KMS-11 (cell line): ENCODE measurements around the gene RLF.

ENCODE experiments used
- H2AFZ ChIP-seq: fragments of 200-600 bp; sonication (generic); 2 replicates; pipeline ENCODE4 v1.6.1; 2016; ENCODE audit warnings: antibody characterized with exemption, mixed run types, low read depth
- H3K27ac ChIP-seq: fragments of 200-600 bp; sonication (generic); 2 replicates; pipeline ENCODE4 v1.6.1; 2016; ENCODE audit warnings: mild to moderate bottlenecking, mixed run types
- H3K27me3 ChIP-seq: fragments of 200-600 bp; sonication (generic); 2 replicates; pipeline ENCODE4 v1.6.1; 2017; ENCODE audit warnings: mild to moderate bottlenecking, low read depth, mixed run types, moderate library complexity; ENCODE audit not compliant: insufficient read depth
- H3K36me3 ChIP-seq: fragments of 200-600 bp; sonication (generic); 2 replicates; pipeline ENCODE4 v1.6.1; 2017; ENCODE audit warnings: mild to moderate bottlenecking, mixed run types; ENCODE audit not compliant: insufficient read depth
- H3K4me1 ChIP-seq: fragments of 200-600 bp; sonication (generic); 2 replicates; pipeline ENCODE4 v1.6.1; 2016; ENCODE audit warnings: mild to moderate bottlenecking, low read depth, mixed run types; ENCODE audit not compliant: poor library complexity, severe bottlenecking
- H3K4me2 ChIP-seq: fragments of 200-600 bp; sonication (generic); 2 replicates; pipeline ENCODE4 v1.7.0; 2016; ENCODE audit warnings: mild to moderate bottlenecking, mixed run types
- H3K4me3 ChIP-seq: fragments of 200-600 bp; sonication (generic); IDR thresholded peaks from 2 replicates; pipeline ENCODE4 v1.6.1; 2017; ENCODE audit warnings: low read depth, low read length, mixed read lengths; ENCODE audit not compliant: insufficient read depth
- H3K79me2 ChIP-seq: fragments of 200-600 bp; sonication (generic); 2 replicates; pipeline ENCODE4 v1.6.1; 2016; ENCODE audit warnings: low read depth, mixed run types; ENCODE audit not compliant: insufficient read depth
- H3K9ac ChIP-seq: fragments of 200-600 bp; sonication (generic); 2 replicates; pipeline ENCODE4 v1.6.1; 2016; ENCODE audit warnings: mild to moderate bottlenecking, mixed run types
- H4K20me1 ChIP-seq: fragments of 200-600 bp; sonication (generic); 2 replicates; pipeline ENCODE4 v1.6.1; 2016; ENCODE audit warnings: mild to moderate bottlenecking, mixed run types; ENCODE audit not compliant: insufficient read depth
- TF ChIP-seq, protein P1 (sequence below): fragments of 200-600 bp; sonication (generic); conservative IDR thresholded peaks from 2 replicates; pipeline ENCODE4 v1.6.1; 2017; ENCODE audit warnings: low read depth, mild to moderate bottlenecking, antibody characterized with exemption, low read length, moderate library complexity, mixed read lengths

RLF gene

GRCh38 chr1:40267767-40268187 lies 106.6 kb downstream of the RLF start:
- H3K27me3 ChIP-seq = no peaks in the 10 kb centered on the region

GRCh38 chr1:40268211-40268610 lies 107.0 kb downstream of the RLF start:
- peaks cover 11% of the 10 kb centered on the region for H3K4me1 ChIP-seq
- TF ChIP-seq, protein P1, sequence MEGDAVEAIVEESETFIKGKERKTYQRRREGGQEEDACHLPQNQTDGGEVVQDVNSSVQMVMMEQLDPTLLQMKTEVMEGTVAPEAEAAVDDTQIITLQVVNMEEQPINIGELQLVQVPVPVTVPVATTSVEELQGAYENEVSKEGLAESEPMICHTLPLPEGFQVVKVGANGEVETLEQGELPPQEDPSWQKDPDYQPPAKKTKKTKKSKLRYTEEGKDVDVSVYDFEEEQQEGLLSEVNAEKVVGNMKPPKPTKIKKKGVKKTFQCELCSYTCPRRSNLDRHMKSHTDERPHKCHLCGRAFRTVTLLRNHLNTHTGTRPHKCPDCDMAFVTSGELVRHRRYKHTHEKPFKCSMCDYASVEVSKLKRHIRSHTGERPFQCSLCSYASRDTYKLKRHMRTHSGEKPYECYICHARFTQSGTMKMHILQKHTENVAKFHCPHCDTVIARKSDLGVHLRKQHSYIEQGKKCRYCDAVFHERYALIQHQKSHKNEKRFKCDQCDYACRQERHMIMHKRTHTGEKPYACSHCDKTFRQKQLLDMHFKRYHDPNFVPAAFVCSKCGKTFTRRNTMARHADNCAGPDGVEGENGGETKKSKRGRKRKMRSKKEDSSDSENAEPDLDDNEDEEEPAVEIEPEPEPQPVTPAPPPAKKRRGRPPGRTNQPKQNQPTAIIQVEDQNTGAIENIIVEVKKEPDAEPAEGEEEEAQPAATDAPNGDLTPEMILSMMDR = no peak
- no peak overlapping the region for H2AFZ ChIP-seq
- H3K4me3 ChIP-seq = no peak overlapping the region
- no peaks in the 10 kb centered on the region for H3K27me3 ChIP-seq
- H3K27ac ChIP-seq = no peak overlapping the region
- no peaks in the 10 kb centered on the region for H4K20me1 ChIP-seq
- no peak overlapping the region for H3K4me2 ChIP-seq
- no peak overlapping the region for H3K9ac ChIP-seq
- peaks cover 17% of the 10 kb centered on the region; the same call in 1 of the 2 replicates for H3K79me2 ChIP-seq
- H3K36me3 ChIP-seq = 0 out of 2 replicates have a peak, but pooled peaks cover 11% of the 10 kb centered on the region

More at GRCh38 chr1:40267767-40268187, 106.6 kb downstream of the RLF start:
- H3K4me1 ChIP-seq = peaks cover 16% of the 10 kb centered on the region
- 0 out of 2 replicates have a peak, but pooled peaks cover 11% of the 10 kb centered on the region for H3K36me3 ChIP-seq
- H2AFZ ChIP-seq = no peak overlapping the region
- H4K20me1 ChIP-seq = no peaks in the 10 kb centered on the region
- no peak overlapping the region for H3K4me2 ChIP-seq
- TF ChIP-seq, protein P1 = no peak
- no peak overlapping the region for H3K9ac ChIP-seq
- H3K79me2 ChIP-seq = peaks cover 22% of the 10 kb centered on the region; the same call in 1 of the 2 replicates
- no peak overlapping the region for H3K4me3 ChIP-seq
- no peak overlapping the region for H3K27ac ChIP-seq

DNA sequence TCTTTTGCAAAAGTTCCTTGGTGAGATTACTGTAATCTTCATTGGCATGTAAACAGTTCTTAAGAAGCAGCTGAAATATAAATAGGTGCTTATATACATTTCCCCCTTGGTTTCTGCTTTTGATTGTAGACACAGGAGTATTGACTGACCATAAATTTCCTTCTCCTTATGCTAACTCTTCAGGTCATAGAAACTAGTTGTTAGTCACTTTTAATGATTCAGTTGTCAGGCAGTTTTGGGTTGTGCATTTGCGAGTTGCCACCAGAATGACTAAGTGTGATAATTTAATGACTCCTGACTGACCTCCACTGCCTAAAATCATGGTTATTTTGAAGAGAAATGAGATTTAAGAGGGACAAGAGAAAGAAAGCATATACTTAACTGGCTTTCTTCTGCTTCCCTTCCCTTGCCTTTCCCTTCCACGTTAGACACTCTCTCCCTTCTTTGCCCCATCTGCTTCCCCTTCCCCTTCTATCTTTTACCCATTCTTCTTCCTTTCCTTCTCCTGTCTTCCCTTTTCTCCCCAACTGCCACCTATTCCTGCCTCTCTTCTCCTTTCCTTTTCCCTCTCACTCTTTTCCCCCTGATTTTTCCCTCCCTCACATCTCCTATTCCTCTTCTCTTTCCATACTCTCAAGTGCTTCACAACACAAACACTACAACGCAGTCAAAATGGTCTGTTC lies 109.1 kb downstream of the RLF start:
- Histone ChIP-seq H3K27ac (no peak overlapping the region), H3K4me2 (no peak overlapping the region), H3K4me3 (no peak overlapping the region), H4K20me1 (no peaks in the 10 kb centered on the region), H3K27me3 (no peaks in the 10 kb centered on the region), H3K9ac (no peak overlapping the region), H3K79me2 (peaks cover 11% of the 10 kb centered on the region; the same call in 1 of the 2 replicates), H3K4me1 (no peaks in the 10 kb centered on the region), H2AFZ (no peak overlapping the region), H3K36me3 (0 out of 2 replicates have a peak, but pooled peaks cover 11% of the 10 kb centered on the region)
- TF ChIP-seq, protein P1 = no peak

GRCh38 chr1:40272653-40273213 lies 111.5 kb downstream of the RLF start:
- Histone ChIP-seq H3K9ac (no peak overlapping the region), H3K36me3 (0 out of 2 replicates have a peak, but pooled peaks cover 11% of the 10 kb centered on the region)

More at GRCh38 chr1:40272653-40273213, 111.5 kb downstream of the RLF start:
- no peaks in the 10 kb centered on the region for H3K27me3 ChIP-seq
- TF ChIP-seq, protein P1 = no peak
- H3K4me1 ChIP-seq = no peaks in the 10 kb centered on the region
- H3K79me2 ChIP-seq = no peaks in the 10 kb centered on the region
- H4K20me1 ChIP-seq = no peaks in the 10 kb centered on the region
- H2AFZ ChIP-seq = no peak overlapping the region
- H3K4me2 ChIP-seq = no peak overlapping the region
- H3K27ac ChIP-seq = no peak overlapping the region
- H3K4me3 ChIP-seq = no peak overlapping the region
